Activated naive CD4-positive, alpha-beta T cell treated with anti-CD3 and anti-CD28 coated beads, Interleukin-2, amount 50 U/mL, for 72 hours (primary cell): ENCODE measurements around the gene LRRC8D. TPM values are rescaled to one million over a fixed set of nuclear protein-coding genes. Genes with fewer than 3 reads are reported as not detected.
A peak's percentile ranks its signal among the peaks of the same experiment; 100 is the strongest.

Source experiments
- ATAC-seq, 2 donors: fragments of 150-1000 bp; cut with Tn5 transposase; 2 replicates each; pipeline ENCODE4 v1.10.0; 2021; ENCODE audit warnings: mild to moderate bottlenecking in 2 of 2, moderate library complexity in 2 of 2
- DNase-seq, 2 donors: peaks; one replicate each; pipeline ENCODE4 v3.0.0; 2021 to 2022; ENCODE audit warnings: low spot score in 2 of 2
- H3K27ac Mint-ChIP-seq, 2 donors: one replicate each; pipeline ENCODE4 v1.8.0; 2022; ENCODE audit warnings: mild to moderate bottlenecking in 2 of 2, mixed read lengths in 2 of 2
- H3K36me3 Mint-ChIP-seq, 2 donors: one replicate each; pipeline ENCODE4 v1.8.0; 2022; ENCODE audit warnings: mixed read lengths in 2 of 2
- H3K9me3 Mint-ChIP-seq, 2 donors: one replicate each; pipeline ENCODE4 v1.8.0; 2022; ENCODE audit warnings: mixed read lengths in 2 of 2
- total RNA-seq, 2 donors: library from RNA; stranded (reverse); gene quantifications; one replicate each; pipeline ENCODE4 v1.2.3, GENCODE V29; 2022

The LRRC8D gene
- total RNA-seq, 2 donors from 2014 or later, result 14.6 to 22.8 TPM

DNA sequence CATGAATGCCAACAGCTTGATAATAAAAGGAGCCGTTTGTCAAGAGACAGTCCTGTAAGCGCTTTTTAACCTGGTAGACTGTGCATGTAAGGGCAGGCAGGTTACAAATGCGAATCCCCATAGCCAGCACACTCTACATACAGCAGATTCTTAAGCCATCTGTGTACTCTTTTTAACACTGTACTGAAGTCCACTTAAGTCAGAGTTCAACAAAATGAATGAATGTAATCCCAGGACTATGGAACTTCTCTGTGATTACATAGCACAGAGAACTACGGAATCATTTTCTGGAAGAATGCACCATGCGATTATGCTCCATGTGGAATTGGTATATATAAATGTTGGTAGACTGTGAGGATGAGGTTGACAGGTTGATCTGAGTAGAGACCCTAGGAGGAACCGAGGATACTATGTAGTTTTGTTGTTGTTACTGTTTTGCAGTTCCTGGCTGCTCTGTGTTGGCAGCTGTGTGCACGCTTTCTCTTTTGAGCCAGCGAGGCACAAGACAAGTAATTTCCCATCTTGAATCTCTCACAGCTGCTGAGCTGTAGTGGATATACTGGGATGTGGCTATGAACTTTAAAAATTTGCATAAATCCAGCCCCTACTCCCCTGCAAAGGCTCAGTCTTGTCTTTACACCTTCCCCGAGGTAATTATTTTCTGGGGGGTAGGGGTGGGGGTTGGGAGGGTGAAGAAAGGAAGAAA is 21.9 kb downstream of the LRRC8D start:
- Mint-ChIP-seq H3K9me3 (no peaks in the 10 kb centered on the region), H3K36me3 (peaks cover 9 to 21% of the 10 kb centered on the region in 2 donors), H3K27ac (peak overlapping the region; percentile 69 to 94)
- DNase-seq (no peak), ATAC-seq (peak; percentile 53 to 58)

- H3K9me3 Mint-ChIP-seq, result no peaks in the 10 kb centered on the region
- peak; percentile 75 to 83 for DNase-seq
Observed at GRCh38 chr1:89843273-89844130, 22.7 kb downstream of the LRRC8D start.

GRCh38 chr1:89844241-89844807 is 23.5 kb downstream of the LRRC8D start:
- H3K27ac Mint-ChIP-seq, result peak overlapping the region; percentile 94 to 96
- peaks cover 9 to 27% of the 10 kb centered on the region in 2 donors for H3K36me3 Mint-ChIP-seq
- ATAC-seq, result peak; percentile 39 to 53
- peak in 1 of 2 donors; percentile 44 for DNase-seq
- no peaks in the 10 kb centered on the region for H3K9me3 Mint-ChIP-seq

More at GRCh38 chr1:89843273-89844130, 22.7 kb downstream of the LRRC8D start:
- ATAC-seq, result peak; percentile 88 to 89
- peaks cover 9 to 26% of the 10 kb centered on the region in 2 donors for H3K36me3 Mint-ChIP-seq
- H3K27ac Mint-ChIP-seq, result peak overlapping the region; percentile 94 to 96

- Mint-ChIP-seq H3K9me3 (no peaks in the 10 kb centered on the region), H3K36me3 (peaks cover 9 to 33% of the 10 kb centered on the region in 2 donors), H3K27ac (peak overlapping the region; percentile 94 to 96)
- no peak for DNase-seq
- peak; percentile 23 to 46 for ATAC-seq
Observed at GRCh38 chr1:89844860-89845259, 24.0 kb downstream of the LRRC8D start.

DNA sequence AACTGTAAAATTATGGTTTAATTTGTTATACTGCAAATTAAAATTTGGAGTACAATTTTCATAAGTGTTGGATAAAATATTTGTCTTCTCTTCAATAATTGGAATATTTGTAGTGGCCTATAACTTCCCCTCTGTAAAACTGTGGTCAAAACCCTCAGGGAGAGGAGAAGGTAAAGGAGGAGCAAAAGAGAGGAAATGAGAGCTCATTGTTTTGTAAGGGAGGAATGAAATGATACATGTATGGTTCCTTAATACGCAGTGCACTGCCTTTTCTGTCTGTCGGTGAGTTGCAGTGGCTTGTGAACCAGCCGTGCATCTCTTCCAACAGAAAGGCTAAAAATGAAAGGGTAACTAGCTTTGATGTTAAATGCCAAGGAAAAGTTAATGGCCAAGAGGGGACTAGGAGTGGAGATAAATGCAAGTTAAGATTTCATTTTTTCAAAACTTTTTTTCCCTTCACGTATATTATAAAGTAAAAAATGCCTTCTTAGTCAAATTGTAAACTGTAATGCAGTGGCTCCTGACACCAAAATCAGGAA is 26.4 kb downstream of the LRRC8D start:
- Mint-ChIP-seq H3K36me3 (peaks cover 14 to 41% of the 10 kb centered on the region in 2 donors), H3K27ac (no peak overlapping the region), H3K9me3 (no peaks in the 10 kb centered on the region)
- ATAC-seq (no peak), DNase-seq (no peak)

GRCh38 chr1:89850844-89851415 is 30.1 kb downstream of the LRRC8D start:
- Mint-ChIP-seq H3K9me3 (no peaks in the 10 kb centered on the region), H3K36me3 (peaks cover 5 to 25% of the 10 kb centered on the region in 2 donors), H3K27ac (no peak overlapping the region)
- ATAC-seq (no peak), DNase-seq (no peak)

DNA sequence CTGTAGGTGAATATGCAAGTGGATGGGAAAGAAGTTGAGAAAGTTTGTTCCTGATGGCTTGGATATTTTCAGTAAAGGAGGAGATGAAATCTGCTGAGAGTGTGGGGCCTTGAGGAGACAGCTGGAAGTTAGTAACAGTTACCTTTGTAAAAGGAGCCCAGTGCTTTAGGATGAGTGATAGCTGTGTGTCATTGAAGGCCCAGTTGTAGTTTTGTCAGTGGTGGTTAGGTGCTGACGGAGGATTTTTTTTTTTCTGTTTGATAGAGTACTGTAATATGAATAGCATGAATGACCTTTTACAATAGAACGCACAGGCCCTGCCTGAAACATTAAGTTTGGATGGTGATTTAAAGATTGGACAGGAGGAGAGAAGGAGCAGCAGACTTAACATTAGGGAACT is 33.3 kb downstream of the LRRC8D start:
- Mint-ChIP-seq H3K27ac (no peak overlapping the region), H3K9me3 (no peaks in the 10 kb centered on the region), H3K36me3 (peaks cover 5 to 16% of the 10 kb centered on the region in 2 donors)
- peak; percentile 45 to 82 for ATAC-seq
- no peak for DNase-seq

GRCh38 chr1:89855413-89856123 is 34.7 kb downstream of the LRRC8D start:
- peak; percentile 72 to 90 for ATAC-seq
- no peak for DNase-seq

DNA sequence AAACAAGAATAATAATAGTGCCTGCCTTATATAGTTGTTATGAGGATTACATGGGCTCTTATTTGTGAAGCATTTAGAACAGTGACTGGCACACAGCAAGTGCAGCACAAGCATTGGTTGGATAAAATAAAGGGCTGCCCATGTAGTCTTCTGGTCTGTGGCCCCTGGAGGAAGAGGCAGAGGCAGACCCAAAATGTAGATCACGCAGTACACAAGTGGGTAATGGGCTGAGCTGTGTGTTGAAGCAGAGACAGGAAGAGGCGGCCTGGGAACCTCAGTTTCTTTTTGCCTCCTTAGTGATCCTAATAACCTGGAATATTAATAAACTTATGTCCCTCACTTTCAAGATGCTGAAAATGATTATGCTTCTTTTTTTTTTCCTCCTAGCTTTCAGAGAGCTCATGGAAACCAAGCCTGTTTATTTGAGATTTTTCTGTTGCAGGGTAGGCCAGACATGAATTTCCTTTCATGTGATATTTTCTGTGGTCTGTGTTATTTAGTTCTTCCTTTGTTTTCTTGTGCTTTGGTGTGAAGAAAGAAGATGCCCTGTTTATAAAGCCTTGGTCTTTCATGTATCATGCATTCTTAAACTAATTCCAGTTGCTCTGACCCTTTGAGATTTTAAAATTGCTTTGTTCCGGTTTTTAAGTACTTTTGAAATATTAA is 42.5 kb downstream of the LRRC8D start:
- H3K9me3 Mint-ChIP-seq, result peaks cover 0 to 3% of the 10 kb centered on the region in 2 donors
- peak overlapping the region; percentile 23 to 27 for H3K27ac Mint-ChIP-seq
- ATAC-seq (no peak), DNase-seq (no peak)
- peaks cover 21 to 48% of the 10 kb centered on the region in 2 donors for H3K36me3 Mint-ChIP-seq

More at GRCh38 chr1:89855413-89856123, 34.7 kb downstream of the LRRC8D start:
- peak overlapping the region in 1 of 2 donors; percentile 99 for H3K27ac Mint-ChIP-seq
- H3K9me3 Mint-ChIP-seq, result no peaks in the 10 kb centered on the region
- H3K36me3 Mint-ChIP-seq, result peaks cover 5 to 24% of the 10 kb centered on the region in 2 donors

GRCh38 chr1:89865498-89866382 is 44.9 kb downstream of the LRRC8D start:
- DNase-seq, result no peak
- peaks cover 0 to 7% of the 10 kb centered on the region in 2 donors for H3K9me3 Mint-ChIP-seq
- no peak for ATAC-seq
- peaks cover 33 to 52% of the 10 kb centered on the region in 2 donors for H3K36me3 Mint-ChIP-seq
- H3K27ac Mint-ChIP-seq, result no peak overlapping the region

GRCh38 chr1:89866568-89866967 is 45.7 kb downstream of the LRRC8D start:
- Mint-ChIP-seq H3K9me3 (peaks cover 0 to 7% of the 10 kb centered on the region in 2 donors), H3K27ac (no peak overlapping the region), H3K36me3 (peaks cover 33 to 56% of the 10 kb centered on the region in 2 donors)
- no peak for ATAC-seq
- DNase-seq, result no peak

- Mint-ChIP-seq H3K36me3 (peaks cover 17 to 42% of the 10 kb centered on the region in 2 donors), H3K9me3 (peaks cover 0 to 6% of the 10 kb centered on the region in 2 donors), H3K27ac (no peak overlapping the region)
- DNase-seq, result no peak
- ATAC-seq, result no peak
Observed at GRCh38 chr1:89870998-89871397, 50.2 kb downstream of the LRRC8D start.

GRCh38 chr1:89871768-89872473 is 51.1 kb downstream of the LRRC8D start:
- ATAC-seq, result no peak
- DNase-seq, result no peak
- H3K27ac Mint-ChIP-seq, result no peak overlapping the region
- H3K36me3 Mint-ChIP-seq, result peaks cover 14 to 47% of the 10 kb centered on the region in 2 donors
- H3K9me3 Mint-ChIP-seq, result peaks cover 0 to 4% of the 10 kb centered on the region in 2 donors

DNA sequence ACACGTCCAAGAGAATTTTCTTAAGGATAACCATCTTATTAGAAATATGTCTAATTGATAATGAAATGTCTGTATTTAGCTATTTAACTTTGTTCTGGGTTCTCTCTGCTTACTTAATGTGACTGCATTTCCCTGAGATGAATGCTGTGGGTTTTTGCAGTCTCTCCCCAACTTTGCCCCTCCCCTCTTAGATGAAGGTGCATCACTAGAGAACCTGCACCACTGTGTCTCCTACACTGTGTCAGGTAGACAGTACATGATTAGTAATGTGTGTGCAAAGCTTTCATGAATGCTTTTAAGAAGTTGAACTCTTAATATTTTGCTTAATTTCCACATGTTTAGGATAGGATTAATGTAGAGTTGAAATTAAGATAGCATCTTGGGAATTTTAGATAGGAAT is 51.7 kb downstream of the LRRC8D start:
- ATAC-seq, result no peak
- H3K27ac Mint-ChIP-seq, result no peak overlapping the region

More for the DNA sequence above, 51.7 kb downstream of the LRRC8D start:
- no peak for DNase-seq
- H3K36me3 Mint-ChIP-seq, result peaks cover 14 to 43% of the 10 kb centered on the region in 2 donors
- H3K9me3 Mint-ChIP-seq, result peaks cover 0 to 4% of the 10 kb centered on the region in 2 donors
